NT2/D1 (cell line): ENCODE measurements around the gene MYZAP.

ENCODE experiments used
- DNase-seq: peaks from one replicate; pipeline ENCODE4 v3.0.0-alpha.2; 2011; ENCODE audit warnings: low read depth, low spot score
- H3K27me3 ChIP-seq: 2 replicates; pipeline ENCODE4 v1.6.0; 2011; ENCODE audit warnings: mild to moderate bottlenecking; ENCODE audit not compliant: insufficient read length, insufficient read depth
- H3K36me3 ChIP-seq: 2 replicates; pipeline ENCODE4 v1.6.1; 2011; ENCODE audit warnings: mild to moderate bottlenecking, low read length, mixed read lengths; ENCODE audit not compliant: insufficient read depth, insufficient read length
- H3K4me1 ChIP-seq: 2 replicates; pipeline ENCODE4 v1.5.1; 2011; ENCODE audit not compliant: insufficient read depth, insufficient read length
- H3K4me3 ChIP-seq: 2 replicates; pipeline ENCODE4 v1.5.1; 2011; ENCODE audit warnings: low read depth; ENCODE audit not compliant: insufficient read length
- H3K9ac ChIP-seq: 2 replicates; pipeline ENCODE4 v1.6.0; 2011; ENCODE audit warnings: low read depth; ENCODE audit not compliant: insufficient read length
- H3K9me3 ChIP-seq: 2 replicates; pipeline ENCODE4 v1.5.1; 2011; ENCODE audit warnings: mild to moderate bottlenecking, low read length; ENCODE audit not compliant: insufficient read depth
- SUZ12 ChIP-seq: IDR thresholded peaks from 2 replicates; pipeline ENCODE4 v1.6.1; 2011; ENCODE audit not compliant: insufficient read length, insufficient read depth; ENCODE audit errors: extremely low read depth
- YY1 ChIP-seq: IDR thresholded peaks from 2 replicates; pipeline ENCODE4 v1.6.1; 2011; ENCODE audit not compliant: insufficient read length, insufficient read depth
- ZNF274 ChIP-seq: IDR thresholded peaks from 2 replicates; pipeline ENCODE4 v1.6.1; 2011; ENCODE audit warnings: mild to moderate bottlenecking, low read depth, low read length

The MYZAP gene

DNA sequence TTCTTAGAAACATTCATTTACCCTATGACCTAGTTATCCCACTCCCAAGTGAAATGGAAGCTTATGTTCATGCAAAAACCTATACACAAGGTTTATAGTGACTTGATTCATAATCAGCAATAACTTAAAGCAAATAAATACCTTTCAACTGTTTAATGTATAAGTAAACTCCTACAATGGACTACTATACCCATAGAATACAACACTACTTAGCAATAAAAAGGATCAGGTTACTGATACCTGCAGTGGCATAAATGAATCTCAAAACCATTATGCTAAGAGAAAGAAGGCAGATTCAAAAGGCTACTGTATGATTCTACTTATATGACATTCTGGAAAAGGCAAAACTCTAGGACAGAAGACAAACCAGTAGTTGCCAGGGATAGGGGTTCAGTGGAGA is 106.5 kb downstream of the MYZAP start:
- no peaks in the 10 kb centered on the region for H3K27me3 ChIP-seq
- no peak for TF ChIP-seq SUZ12
- no peak for TF ChIP-seq ZNF274
- TF ChIP-seq YY1, result no peak
- H3K9me3 ChIP-seq, result no peaks in the 10 kb centered on the region
- H3K4me1 ChIP-seq, result no peaks in the 10 kb centered on the region
- H3K9ac ChIP-seq, result no peak overlapping the region
- no peak overlapping the region for H3K4me3 ChIP-seq
- no peak for DNase-seq
- H3K36me3 ChIP-seq, result no peaks in the 10 kb centered on the region

DNA sequence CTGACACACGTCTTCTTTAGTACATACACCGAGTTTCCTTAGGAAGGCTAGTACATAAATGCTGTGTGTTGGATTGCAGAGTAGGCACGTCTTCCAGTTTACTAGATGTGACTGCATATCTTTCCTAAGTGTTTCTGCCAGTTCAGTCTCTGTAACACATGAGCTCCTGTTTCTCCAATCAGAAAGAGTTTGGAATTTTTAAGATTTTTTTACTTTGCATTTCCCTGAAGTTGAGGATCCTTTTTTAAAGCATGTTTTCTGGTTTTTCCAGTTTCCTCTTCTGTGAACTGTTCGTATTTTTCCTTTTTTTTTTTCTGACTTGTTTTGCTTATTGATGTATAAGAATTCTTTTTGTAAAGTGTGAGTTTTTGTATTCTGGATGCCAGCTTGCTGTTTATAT is 107.3 kb downstream of the MYZAP start:
- Histone ChIP-seq H3K9me3 (no peaks in the 10 kb centered on the region), H3K4me3 (no peak overlapping the region), H3K4me1 (no peaks in the 10 kb centered on the region), H3K36me3 (no peaks in the 10 kb centered on the region), H3K27me3 (no peaks in the 10 kb centered on the region), H3K9ac (no peak overlapping the region)
- TF ChIP-seq SUZ12, result no peak
- TF ChIP-seq ZNF274, result no peak
- TF ChIP-seq YY1, result no peak
- no peak for DNase-seq

DNA sequence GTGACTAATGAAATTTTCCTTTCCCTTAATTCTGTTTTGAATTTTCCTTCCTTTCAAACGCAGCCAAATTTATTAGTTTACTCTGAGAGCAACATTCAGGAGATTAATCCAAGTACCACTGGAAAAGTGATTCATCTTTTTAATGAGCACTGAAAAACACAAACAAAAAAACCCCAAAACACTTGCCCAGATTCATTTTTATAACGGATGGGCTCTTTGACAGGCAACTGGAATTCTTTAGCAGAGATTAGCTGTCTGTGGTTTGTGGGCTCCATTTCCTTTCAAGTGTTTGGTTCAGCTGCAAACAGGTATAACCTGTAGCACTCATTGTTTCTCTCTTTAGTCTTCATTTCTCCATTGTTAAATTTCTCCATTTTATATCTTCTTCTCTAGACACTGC is 111.7 kb downstream of the MYZAP start:
- Histone ChIP-seq H3K27me3 (no peaks in the 10 kb centered on the region), H3K4me3 (no peak overlapping the region), H3K4me1 (no peaks in the 10 kb centered on the region), H3K9ac (no peak overlapping the region), H3K9me3 (no peaks in the 10 kb centered on the region), H3K36me3 (no peaks in the 10 kb centered on the region)
- no peak for TF ChIP-seq YY1
- DNase-seq, result no peak

DNA sequence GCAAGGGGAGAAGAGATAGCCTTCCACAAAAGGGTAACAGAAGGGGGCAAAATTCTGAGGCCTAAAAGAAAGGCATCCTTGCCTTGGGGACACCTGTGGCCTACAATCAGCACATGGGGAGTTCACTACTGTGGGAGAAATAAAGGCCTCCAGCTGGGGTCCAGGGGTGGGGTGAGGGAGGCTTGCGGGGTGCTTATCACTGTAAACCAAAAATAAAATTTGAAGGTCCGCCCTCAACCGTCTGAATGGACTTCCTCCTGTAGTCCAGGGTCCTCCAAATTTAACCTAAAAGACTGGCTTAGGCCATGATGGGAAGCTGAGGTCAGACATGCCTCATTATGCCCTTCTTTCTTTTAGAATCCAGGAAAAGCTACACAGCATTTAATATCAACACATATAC is 112.7 kb downstream of the MYZAP start:
- Histone ChIP-seq H3K9me3 (no peaks in the 10 kb centered on the region), H3K36me3 (peaks cover 8% of the 10 kb centered on the region), H3K27me3 (no peaks in the 10 kb centered on the region), H3K9ac (no peak overlapping the region), H3K4me1 (no peaks in the 10 kb centered on the region), H3K4me3 (no peak overlapping the region)
- TF ChIP-seq SUZ12 (no peak), ZNF274 (no peak), YY1 (no peak)
- no peak for DNase-seq

DNA sequence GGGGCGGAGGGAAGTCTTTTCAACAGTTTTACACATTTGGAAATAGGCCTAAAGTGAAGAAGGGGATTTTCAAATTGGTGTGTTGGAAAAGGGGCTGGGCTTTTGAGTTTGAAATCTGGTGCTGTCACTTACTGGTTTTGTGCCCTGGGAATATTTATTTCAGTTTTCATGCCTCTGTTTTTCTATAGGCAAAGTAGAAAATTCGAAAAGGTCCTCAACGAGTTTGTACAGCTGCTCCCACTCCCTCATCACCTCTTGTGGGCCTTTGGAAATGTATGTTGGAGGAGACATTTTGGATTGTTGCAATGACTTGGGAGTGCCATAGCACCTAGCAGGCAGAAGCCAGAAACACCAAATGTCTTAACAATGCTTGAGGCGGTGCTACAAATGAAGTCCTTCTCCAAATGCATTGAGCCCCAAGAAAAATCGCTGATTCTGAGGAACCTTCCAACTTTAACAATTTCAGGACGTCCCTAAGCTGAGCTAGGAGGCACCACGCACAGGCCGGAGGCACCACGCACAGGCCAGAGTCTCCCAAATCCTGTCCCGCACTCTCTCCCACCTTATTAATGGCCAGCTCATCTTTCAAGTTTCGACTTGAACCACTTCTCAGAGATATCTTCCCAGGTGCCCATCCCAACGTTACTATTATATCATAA is 114.2 kb downstream of the MYZAP start:
- Histone ChIP-seq H3K9ac (no peak overlapping the region), H3K4me3 (peak overlapping the region; percentile 95), H3K36me3 (peaks cover 22% of the 10 kb centered on the region), H3K27me3 (no peaks in the 10 kb centered on the region), H3K9me3 (no peaks in the 10 kb centered on the region), H3K4me1 (no peaks in the 10 kb centered on the region)
- no peak for DNase-seq
- TF ChIP-seq ZNF274, result no peak
- no peak for TF ChIP-seq SUZ12
- TF ChIP-seq YY1, result no peak

DNA sequence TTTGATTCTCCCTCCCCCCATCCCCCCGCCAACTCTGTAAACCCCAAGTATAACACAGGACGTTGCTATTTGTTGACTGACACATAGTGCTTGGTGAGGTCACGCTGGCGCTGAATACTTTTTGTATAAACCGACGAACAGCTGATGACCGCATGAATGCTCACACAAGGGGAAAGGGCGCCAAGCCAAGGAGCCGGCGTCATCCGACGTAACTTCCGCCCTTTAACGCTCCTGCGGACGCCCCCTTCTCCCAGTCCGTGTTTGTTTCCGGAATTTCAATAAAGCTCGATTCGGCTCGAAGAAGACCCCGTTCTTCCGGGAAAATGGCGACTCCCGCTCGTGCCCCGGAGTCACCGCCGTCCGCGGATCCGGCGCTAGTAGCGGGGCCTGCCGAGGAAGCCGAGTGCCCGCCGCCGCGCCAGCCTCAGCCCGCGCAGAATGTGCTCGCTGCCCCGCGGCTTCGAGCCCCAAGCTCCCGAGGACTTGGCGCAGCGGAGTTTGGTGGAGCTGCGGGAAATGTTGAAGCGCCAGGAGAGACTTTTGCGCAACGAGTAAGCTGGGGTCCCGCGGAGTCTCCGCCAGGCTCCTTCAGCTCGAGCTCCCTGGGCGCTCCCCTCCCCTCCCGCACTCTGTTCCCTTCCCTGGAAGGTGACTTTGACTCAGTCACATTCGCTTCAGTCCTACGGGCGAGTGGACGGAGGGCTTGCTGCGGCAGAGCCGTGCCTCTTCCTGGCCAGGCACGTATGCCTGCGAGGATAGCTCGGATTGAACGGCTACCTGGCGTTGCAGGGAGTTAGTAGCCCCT is 114.9 kb downstream of the MYZAP start, which contains the start of gene POLR2M:
TSS of gene POLR2M (plus strand) at position 310 of the 805 bp plus-strand sequence. CDS start at position 439, 129 bp downstream.
- DNase-seq, result peak; percentile 91
- H3K4me1 ChIP-seq, result no peaks in the 10 kb centered on the region
- no peaks in the 10 kb centered on the region for H3K27me3 ChIP-seq
- peaks cover 28% of the 10 kb centered on the region for H3K36me3 ChIP-seq
- H3K9ac ChIP-seq, result peak within 1 kb of the TSS; percentile 99
- H3K9me3 ChIP-seq, result no peaks in the 10 kb centered on the region
- peak within 1 kb of the TSS; percentile 95 for H3K4me3 ChIP-seq
- peak; percentile 80 for TF ChIP-seq YY1
- TF ChIP-seq SUZ12, result no peak

DNA sequence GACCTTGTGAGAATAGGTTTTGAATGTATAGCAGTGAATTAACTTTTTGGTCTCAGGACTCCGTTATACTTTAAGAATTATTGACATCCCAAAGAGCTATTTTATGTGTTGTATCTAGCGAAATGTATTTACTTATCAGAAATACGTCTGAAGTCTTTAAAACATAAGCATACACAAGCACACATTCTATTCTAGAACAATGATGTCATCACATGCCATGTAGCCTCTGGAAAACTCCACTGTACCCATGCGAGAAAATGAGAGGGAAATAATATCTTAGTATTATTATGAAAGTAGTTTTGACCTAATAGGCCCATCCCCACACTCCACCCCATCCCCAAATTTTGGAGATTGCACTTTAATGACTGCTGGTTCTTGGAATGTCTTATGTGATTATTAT is 116.3 kb downstream of the MYZAP start:
- no peak for DNase-seq
- Histone ChIP-seq H3K27me3 (no peaks in the 10 kb centered on the region), H3K4me1 (no peaks in the 10 kb centered on the region), H3K9me3 (no peaks in the 10 kb centered on the region), H3K36me3 (peaks cover 43% of the 10 kb centered on the region), H3K4me3 (peak overlapping the region; percentile 95), H3K9ac (no peak overlapping the region)
- no peak for TF ChIP-seq SUZ12
- TF ChIP-seq ZNF274, result no peak
- TF ChIP-seq YY1, result no peak
